ENCODE measurements around the gene CERS2. TPM values are rescaled to one million over a fixed set of nuclear protein-coding genes. Genes with fewer than 3 reads are reported as not detected.

CERS2 gene
- total and polyA plus RNA-seq, 2 of the 13 experiments (the other 11 are each of a cell fraction or from before 2014, with no cell fraction given): 269 to 298 TPM

- TF ChIP-seq ZNF615 (CRISPR knock-in tag; IDR thresholded peaks at IDR 0.05; ENCODE audit: borderline replicate concordance) (peak; percentile 62; the same call in 1 of the 2 replicates), ASH2L (IDR thresholded peaks at IDR 0.05; ENCODE audit: insufficient read length, low read depth, low read length) (peak; percentile 46), LCORL (IDR thresholded peaks at IDR 0.05) (no peak), LCORL (CRISPR knock-in tag; IDR thresholded peaks at IDR 0.05) (peak; percentile 31; the same call in 1 of the 2 replicates), YEATS4 (CRISPR knock-in tag; IDR thresholded peaks at IDR 0.05; ENCODE audit: borderline replicate concordance) (peak; percentile 74), RARA (CRISPR knock-in tag; IDR thresholded peaks at IDR 0.05) (peak; percentile 94), SATB2 (CRISPR knock-in tag; IDR thresholded peaks at IDR 0.05) (no peak), ZNF512 (CRISPR knock-in tag; IDR thresholded peaks at IDR 0.05) (no peak), TOPORS (CRISPR knock-in tag; IDR thresholded peaks at IDR 0.05) (peak; percentile 65; the same call in 1 of the 2 replicates), ZNF564 (CRISPR knock-in tag; IDR thresholded peaks at IDR 0.05) (peak; percentile 27; the same call in 1 of the 2 replicates), ZNF768 (CRISPR knock-in tag; IDR thresholded peaks at IDR 0.05) (peak; percentile 15; the same call in 1 of the 2 replicates), ARID4A (CRISPR knock-in tag; IDR thresholded peaks at IDR 0.05; ENCODE audit: borderline replicate concordance) (peak; percentile 72), NAIF1 (CRISPR knock-in tag; IDR thresholded peaks at IDR 0.05; ENCODE audit: borderline replicate concordance) (peak; percentile 78; the same call in 1 of the 2 replicates), ZNF710 (CRISPR knock-in tag; IDR thresholded peaks at IDR 0.05; ENCODE audit: borderline replicate concordance) (peak; percentile 27; the same call in 1 of the 2 replicates), ELK4 (CRISPR knock-in tag; IDR thresholded peaks at IDR 0.05; ENCODE audit: borderline replicate concordance) (no peak), CBX2 (IDR thresholded peaks at IDR 0.05; ENCODE audit: low read depth, low read length) (no peak), CBX2 (CRISPR knock-in tag; IDR thresholded peaks at IDR 0.05; ENCODE audit: low read depth) (no peak), FOXA3 (CRISPR knock-in tag; IDR thresholded peaks at IDR 0.05) (peak; percentile 31; the same call in 1 of the 2 replicates), NFIC (IDR thresholded peaks at IDR 0.05; ENCODE audit: low read length) (no peak), ARHGAP35 (CRISPR knock-in tag; IDR thresholded peaks at IDR 0.05; ENCODE audit: borderline replicate concordance) (0 out of 2 replicates have a peak, but pooled peaks have one; percentile 33)
These were observed 33.9 kb upstream of the CERS2 start, which contains the start of gene PRUNE1 (continued) for GRCh38 chr1:151008244-151009205.
